A673 (cell line): Measurements from ENCODE around the gene ELOVL5.

Experiments
- EZH2 ChIP-seq: fragments of 200-600 bp; sonication (generic); IDR thresholded peaks from 2 replicates; pipeline ENCODE4 v1.6.1; 2017; ENCODE audit warnings: borderline replicate concordance, low read depth, mild to moderate bottlenecking, mixed read lengths, antibody characterized with exemption, low read length; ENCODE audit not compliant: poor library complexity, severe bottlenecking
- TF ChIP-seq, protein P1 (sequence below): fragments of 300-800, 200-600 bp; sonication (generic); conservative IDR thresholded peaks from 2 replicates; pipeline ENCODE4 v1.5.1; 2017; ENCODE audit warnings: low read depth, mild to moderate bottlenecking, antibody characterized with exemption, low read length, moderate library complexity, mixed read lengths

GRCh38 chr6:53300656-53301551, 47.8 kb downstream of the ELOVL5 start:
- TF ChIP-seq, protein P1, sequence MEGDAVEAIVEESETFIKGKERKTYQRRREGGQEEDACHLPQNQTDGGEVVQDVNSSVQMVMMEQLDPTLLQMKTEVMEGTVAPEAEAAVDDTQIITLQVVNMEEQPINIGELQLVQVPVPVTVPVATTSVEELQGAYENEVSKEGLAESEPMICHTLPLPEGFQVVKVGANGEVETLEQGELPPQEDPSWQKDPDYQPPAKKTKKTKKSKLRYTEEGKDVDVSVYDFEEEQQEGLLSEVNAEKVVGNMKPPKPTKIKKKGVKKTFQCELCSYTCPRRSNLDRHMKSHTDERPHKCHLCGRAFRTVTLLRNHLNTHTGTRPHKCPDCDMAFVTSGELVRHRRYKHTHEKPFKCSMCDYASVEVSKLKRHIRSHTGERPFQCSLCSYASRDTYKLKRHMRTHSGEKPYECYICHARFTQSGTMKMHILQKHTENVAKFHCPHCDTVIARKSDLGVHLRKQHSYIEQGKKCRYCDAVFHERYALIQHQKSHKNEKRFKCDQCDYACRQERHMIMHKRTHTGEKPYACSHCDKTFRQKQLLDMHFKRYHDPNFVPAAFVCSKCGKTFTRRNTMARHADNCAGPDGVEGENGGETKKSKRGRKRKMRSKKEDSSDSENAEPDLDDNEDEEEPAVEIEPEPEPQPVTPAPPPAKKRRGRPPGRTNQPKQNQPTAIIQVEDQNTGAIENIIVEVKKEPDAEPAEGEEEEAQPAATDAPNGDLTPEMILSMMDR, result no peak
- TF ChIP-seq EZH2, result no peak
